GM10248 (cell line): Measurements from ENCODE around the gene NAXD.
"Not testable (repeated sequence)": the region's sequence is repeated elsewhere in the genome, so short reads cannot be mapped to it uniquely, and the experiment has no call there.

Experiments
- CTCF ChIA-PET: fragments of 300-600 bp; sonication (Branson Sonifier 250); formaldehyde crosslinking; extraction: SDS; loops from one replicate; lab custom pipeline; 2021; ENCODE audit warnings: antibody characterized with exemption; lab: Yijun Ruan, JAX
- POLR2A ChIA-PET: fragments of 350-650 bp; sonication (Branson Sonifier 250); formaldehyde crosslinking; extraction: SDS; loops from one replicate; lab custom pipeline; 2020; ENCODE audit warnings: antibody characterized with exemption; lab: Yijun Ruan, JAX
- DNase-seq: peaks from one replicate; pipeline ENCODE4 v3.0.0; 2012; ENCODE audit errors: extremely low spot score
- CTCF ChIP-seq: IDR thresholded peaks from 2 replicates; pipeline ENCODE4 v1.5.1; 2012; ENCODE audit warnings: mild to moderate bottlenecking, low read depth; ENCODE audit errors: extremely low read depth, missing control alignments, control extremely low read depth

NAXD gene

GRCh38 chr13:110615322-110616102 is at the start of gene NAXD:
Gene NAXD (plus strand): TSS chr13:110615545. CDS start chr13:110615602, 57 bp downstream.
- ChIA-PET CTCF (interaction anchor here (1.0 to 1.4 kb wide), 2 partner anchors 20 to 160 kb away, joined by 4 read pairs; no protein-coding TSS in a partner anchor), POLR2A (interaction anchor here (1.2 kb wide), 1 partner anchor 97 kb away, joined by 11 read pairs; no protein-coding TSS in a partner anchor)
- no peak for TF ChIP-seq CTCF
- peak; percentile 97 for DNase-seq

GRCh38 chr13:110566171-110566570 is 49.2 kb upstream of the NAXD start:
- TF ChIP-seq CTCF, result no peak
- DNase-seq, result no peak
- ChIA-PET CTCF (no interaction called here), POLR2A (no interaction called here)

GRCh38 chr13:110568612-110569011 is 46.7 kb upstream of the NAXD start:
- ChIA-PET POLR2A (no interaction called here), CTCF (no interaction called here)
- no peak for DNase-seq
- TF ChIP-seq CTCF, result no peak

GRCh38 chr13:110569962-110570361 is 45.4 kb upstream of the NAXD start:
- CTCF ChIA-PET, result interaction anchor here (1.2 to 2.2 kb wide), 3 partner anchors 10 to 114 kb away, joined by 3 to 5 read pairs (median 4); no protein-coding TSS in a partner anchor
- DNase-seq, POLR2A ChIA-PET: not testable (repeated sequence)

- CTCF ChIA-PET, result interaction anchor here (2.2 kb wide), 1 partner anchor 9 kb away, joined by 5 read pairs; no protein-coding TSS in a partner anchor
- no peak for DNase-seq
- POLR2A ChIA-PET, result no interaction called here
- TF ChIP-seq CTCF, result no peak
These were observed 44.5 kb upstream of the NAXD start for GRCh38 chr13:110570886-110571285.

GRCh38 chr13:110571896-110572777 is 43.2 kb upstream of the NAXD start:
- no peak for DNase-seq
- ChIA-PET CTCF (interaction anchor here (2.2 kb wide), 1 partner anchor 7 kb away, joined by 5 read pairs; no protein-coding TSS in a partner anchor), POLR2A (interaction anchor here (0.6 kb wide), 1 partner anchor 44 kb away, joined by 5 read pairs; no protein-coding TSS in a partner anchor)
- no peak for TF ChIP-seq CTCF
